CD14-positive monocyte (primary cell): ENCODE data around the gene POLG. TPM values are rescaled to one million over a fixed set of nuclear protein-coding genes. Genes with fewer than 3 reads are reported as not detected.
"Not testable (repeated sequence)": the region's sequence is repeated elsewhere in the genome, so short reads cannot be mapped to it uniquely, and the experiment has no call there.

Experiments
- DNase-seq, 3 donors: peaks; one replicate each; pipeline ENCODE4 v3.0.0-alpha.2; 2011 to 2022
- H2AFZ ChIP-seq: 2 replicates; pipeline ENCODE4 v1.6.0; 2012; ENCODE audit warnings: mild to moderate bottlenecking, low read depth, low read length, inconsistent platforms; ENCODE audit not compliant: insufficient read depth, poor library complexity, severe bottlenecking
- H3K27ac ChIP-seq, 2 donors: 1 replicate in 1 of 2; 2 replicates in 1 of 2; pipeline ENCODE4 v1.5.1; 2012 to 2013; ENCODE audit warnings: low read length in 2 of 2, control low read depth in 1 of 2, inconsistent platforms in 1 of 2, low read depth in 1 of 2, mild to moderate bottlenecking in 1 of 2
- H3K27me3 ChIP-seq, 2 donors: one replicate each; pipeline versions ENCODE4 v1.6.0 to v1.6.1; 2011 to 2013; ENCODE audit warnings: low read length in 2 of 2; ENCODE audit not compliant: control insufficient read depth in 2 of 2, insufficient read depth in 2 of 2
- H3K36me3 ChIP-seq, 2 donors: replicated peaks in 1 of 2; 1 replicate in 1 of 2; 2 replicates in 1 of 2; pipeline versions ENCODE4 v1.5.1 to v1.6.1; 2012 to 2013; ENCODE audit warnings: low read length in 2 of 2, control low read depth in 1 of 2, inconsistent platforms in 1 of 2, mild to moderate bottlenecking in 1 of 2; ENCODE audit not compliant: insufficient read depth in 2 of 2, control insufficient read depth in 1 of 2
- H3K4me1 ChIP-seq, 2 donors: 1 replicate in 1 of 2; 2 replicates in 1 of 2; pipeline versions ENCODE4 v1.5.1 to v1.6.1; 2012 to 2013; ENCODE audit warnings: low read length in 2 of 2, control low read depth in 1 of 2, inconsistent platforms in 1 of 2, mild to moderate bottlenecking in 1 of 2, moderate library complexity in 1 of 2; ENCODE audit not compliant: insufficient read depth in 2 of 2, control insufficient read depth in 1 of 2
- H3K4me2 ChIP-seq: replicated peaks from 2 replicates; pipeline ENCODE3; 2012; ENCODE audit warnings: low read length, moderate library complexity, mild to moderate bottlenecking; ENCODE audit not compliant: poor library complexity, severe bottlenecking; ENCODE audit errors: extremely low read depth
- H3K4me3 ChIP-seq, 3 experiments: fragments of 200-600 bp in 1 of 3; sonication (generic) in 1 of 3; replicated peaks in 1 of 3; 1 replicate in 2 of 3; 2 replicates in 1 of 3; pipeline ENCODE4 v1.5.1; 2011 to 2013; ENCODE audit warnings: low read length in 3 of 3, mild to moderate bottlenecking in 3 of 3, control low read depth in 2 of 3, low read depth in 2 of 3, inconsistent platforms in 1 of 3, moderate library complexity in 1 of 3
- H3K79me2 ChIP-seq: 2 replicates; pipeline ENCODE4 v1.6.0; 2012; ENCODE audit warnings: mild to moderate bottlenecking, control low read depth, inconsistent platforms, low read length, moderate library complexity; ENCODE audit not compliant: insufficient read depth
- H3K9ac ChIP-seq: 2 replicates; pipeline ENCODE4 v1.6.0; 2017; ENCODE audit warnings: low read length, mild to moderate bottlenecking; ENCODE audit not compliant: insufficient read depth, poor library complexity, severe bottlenecking
- H3K9me3 ChIP-seq, 2 donors: replicated peaks in 1 of 2; 1 replicate in 1 of 2; 2 replicates in 1 of 2; pipeline versions ENCODE4 v1.5.1 to v1.6.1; 2012 to 2013; ENCODE audit warnings: low read length in 2 of 2, control low read depth in 1 of 2; ENCODE audit not compliant: control insufficient read depth in 1 of 2, insufficient read depth in 1 of 2
- H4K20me1 ChIP-seq: 2 replicates; pipeline ENCODE4 v1.6.0; 2012; ENCODE audit warnings: mild to moderate bottlenecking, low read length, control low read depth, moderate library complexity; ENCODE audit not compliant: insufficient read depth
- H3K27ac Mint-ChIP-seq, 7 donors: one replicate each; pipeline ENCODE4 v1.8.0; 2020; ENCODE audit warnings: mild to moderate bottlenecking in 7 of 7, mixed read lengths in 7 of 7, moderate library complexity in 6 of 7, inconsistent platforms in 2 of 7
- H3K27me3 Mint-ChIP-seq, 3 donors: one replicate each; pipeline ENCODE4 v1.8.0; 2021 to 2022; ENCODE audit warnings: low read depth in 3 of 3, mild to moderate bottlenecking in 3 of 3, mixed read lengths in 3 of 3, moderate library complexity in 3 of 3, inconsistent platforms in 1 of 3
- H3K36me3 Mint-ChIP-seq, 2 donors: one replicate each; pipeline ENCODE4 v1.8.0; 2020; ENCODE audit warnings: mixed read lengths in 2 of 2, inconsistent platforms in 1 of 2, mild to moderate bottlenecking in 1 of 2
- H3K4me1 Mint-ChIP-seq: one replicate; pipeline ENCODE4 v1.8.0; 2020; ENCODE audit warnings: mild to moderate bottlenecking, mixed read lengths
- H3K4me3 Mint-ChIP-seq, 2 donors: one replicate each; pipeline ENCODE4 v1.8.0; 2020; ENCODE audit warnings: mild to moderate bottlenecking in 2 of 2, mixed read lengths in 2 of 2, moderate library complexity in 1 of 2
- H3K9me3 Mint-ChIP-seq, 7 donors: one replicate each; pipeline ENCODE4 v1.8.0; 2020 to 2022; ENCODE audit warnings: mixed read lengths in 7 of 7, mild to moderate bottlenecking in 6 of 7, moderate library complexity in 6 of 7, inconsistent platforms in 2 of 7
- WGBS: methylation state at CpG from one replicate; pipeline ENCODE4 v1.1.5; 2013; ENCODE audit warnings: missing lambda C conversion rate; ENCODE audit not compliant: insufficient coverage; 5-methylcytosine and 5-hydroxymethylcytosine counted together
- intact Hi-C, 2 donors: fragments of 100-400 bp; cut with micrococcal nuclease; formaldehyde crosslinking; loops; one replicate each; pipeline versions ENCODE4 v1.15.0 to v1.15.1; 2023
- polyA plus RNA-seq, 3 donors: library from polyadenylated mRNA; depleted of rRNA in 1 of 3; unstranded in 2 of 3; stranded (reverse) in 1 of 3; fragments of 300-500 nt in 2 of 3; fragments of >200 nt in 1 of 3; fragmentation: Illumina TruSeq in 2 of 3; gene quantifications; 1 replicate in 2 of 3; 2 replicates in 1 of 3; pipeline ENCODE4 v1.2.3, GENCODE V29; 2012 to 2021
- TF ChIP-seq, protein P1 (sequence below): fragments of 200-600 bp; IDR thresholded peaks from one replicate; pipeline ENCODE4 v1.8.0; 2022; ENCODE audit warnings: antibody characterized with exemption, mild to moderate bottlenecking

The POLG gene
- polyA plus RNA-seq, 3 donors, result 19.2 to 66.7 (median 21.6) TPM

DNA sequence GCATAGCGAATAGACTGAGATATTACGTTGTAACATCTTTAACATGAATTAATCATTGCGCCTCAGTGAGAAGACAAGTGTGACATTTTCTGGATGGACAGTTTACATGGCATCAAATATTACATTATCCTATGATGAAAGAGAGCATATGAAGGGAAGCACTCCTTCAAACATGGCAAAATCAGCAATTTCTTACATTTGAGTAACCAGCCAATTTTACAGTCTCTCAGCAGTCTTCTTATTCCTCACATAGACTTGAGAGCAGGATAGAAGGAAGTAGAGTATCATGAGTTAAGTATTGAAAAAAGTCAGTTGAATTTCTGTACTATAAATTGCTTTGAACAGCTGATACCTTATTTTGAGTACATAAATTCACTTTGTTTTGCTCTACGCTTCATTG is 52.0 kb downstream of the POLG start:
- Histone ChIP-seq H3K27me3 (no peaks in the 10 kb centered on the region), H3K9me3 (no peaks in the 10 kb centered on the region), H3K36me3 (peaks cover 42 to 90% of the 10 kb centered on the region in 2 donors), H3K4me3 (no peak overlapping the region), H2AFZ (no peak overlapping the region), H3K4me1 (no peaks in the 10 kb centered on the region), H3K4me2 (no peak overlapping the region), H4K20me1 (no peaks in the 10 kb centered on the region), H3K9ac (no peak overlapping the region), H3K27ac (no peak overlapping the region), H3K79me2 (no peaks in the 10 kb centered on the region)
- intact Hi-C loops, result no loop called here
- TF ChIP-seq, protein P1, sequence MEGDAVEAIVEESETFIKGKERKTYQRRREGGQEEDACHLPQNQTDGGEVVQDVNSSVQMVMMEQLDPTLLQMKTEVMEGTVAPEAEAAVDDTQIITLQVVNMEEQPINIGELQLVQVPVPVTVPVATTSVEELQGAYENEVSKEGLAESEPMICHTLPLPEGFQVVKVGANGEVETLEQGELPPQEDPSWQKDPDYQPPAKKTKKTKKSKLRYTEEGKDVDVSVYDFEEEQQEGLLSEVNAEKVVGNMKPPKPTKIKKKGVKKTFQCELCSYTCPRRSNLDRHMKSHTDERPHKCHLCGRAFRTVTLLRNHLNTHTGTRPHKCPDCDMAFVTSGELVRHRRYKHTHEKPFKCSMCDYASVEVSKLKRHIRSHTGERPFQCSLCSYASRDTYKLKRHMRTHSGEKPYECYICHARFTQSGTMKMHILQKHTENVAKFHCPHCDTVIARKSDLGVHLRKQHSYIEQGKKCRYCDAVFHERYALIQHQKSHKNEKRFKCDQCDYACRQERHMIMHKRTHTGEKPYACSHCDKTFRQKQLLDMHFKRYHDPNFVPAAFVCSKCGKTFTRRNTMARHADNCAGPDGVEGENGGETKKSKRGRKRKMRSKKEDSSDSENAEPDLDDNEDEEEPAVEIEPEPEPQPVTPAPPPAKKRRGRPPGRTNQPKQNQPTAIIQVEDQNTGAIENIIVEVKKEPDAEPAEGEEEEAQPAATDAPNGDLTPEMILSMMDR, result no peak
- no peak for DNase-seq
- Mint-ChIP-seq H3K36me3 (peaks cover 50 to 80% of the 10 kb centered on the region in 2 donors), H3K4me1 (no peaks in the 10 kb centered on the region), H3K27ac (no peak overlapping the region), H3K9me3 (peaks cover 0 to 5% (median 0%) of the 10 kb centered on the region in 7 donors), H3K4me3 (no peak overlapping the region), H3K27me3 (no peaks in the 10 kb centered on the region)
- WGBS, result 100% methylated on average over 1 of the region's 4 CpGs

DNA sequence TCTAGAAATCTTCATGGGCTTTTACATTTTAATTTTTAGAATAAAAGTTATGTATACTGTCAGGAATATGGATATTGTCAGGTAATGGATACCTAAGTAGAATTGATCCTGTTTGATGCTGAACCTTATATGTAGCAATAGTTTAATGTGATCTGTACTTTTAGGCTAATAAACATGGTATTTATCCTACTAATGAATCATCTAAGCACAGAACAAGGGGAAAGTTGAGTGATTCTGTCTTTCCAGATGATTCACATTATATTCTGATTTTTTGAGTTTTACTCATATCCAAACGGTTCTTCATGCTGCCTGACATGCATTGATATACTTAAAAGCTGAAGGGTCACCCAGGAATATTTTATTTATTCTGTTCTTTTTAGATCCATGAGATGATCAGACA is 56.3 kb downstream of the POLG start:
- peaks cover 40 to 78% of the 10 kb centered on the region in 2 donors for H3K36me3 Mint-ChIP-seq
- Histone ChIP-seq H3K4me3 (no peak overlapping the region), H3K79me2 (no peaks in the 10 kb centered on the region), H3K27me3 (no peaks in the 10 kb centered on the region), H3K36me3 (peaks cover 38 to 91% of the 10 kb centered on the region in 2 donors), H3K4me1 (no peaks in the 10 kb centered on the region), H3K4me2 (no peak overlapping the region), H3K9me3 (no peaks in the 10 kb centered on the region), H3K9ac (no peak overlapping the region), H2AFZ (no peak overlapping the region), H4K20me1 (no peaks in the 10 kb centered on the region), H3K27ac (no peak overlapping the region)
- no peaks in the 10 kb centered on the region for H3K27me3 Mint-ChIP-seq
- no peak for DNase-seq
- H3K4me1 Mint-ChIP-seq, result no peaks in the 10 kb centered on the region
- no peak overlapping the region for H3K4me3 Mint-ChIP-seq
- intact Hi-C loops, result no loop called here
- WGBS, result no CpG with 5 or more reads among the region's 1 CpG
- TF ChIP-seq, protein P1, result no peak
- no peaks in the 10 kb centered on the region for H3K9me3 Mint-ChIP-seq
- no peak overlapping the region for H3K27ac Mint-ChIP-seq

DNA sequence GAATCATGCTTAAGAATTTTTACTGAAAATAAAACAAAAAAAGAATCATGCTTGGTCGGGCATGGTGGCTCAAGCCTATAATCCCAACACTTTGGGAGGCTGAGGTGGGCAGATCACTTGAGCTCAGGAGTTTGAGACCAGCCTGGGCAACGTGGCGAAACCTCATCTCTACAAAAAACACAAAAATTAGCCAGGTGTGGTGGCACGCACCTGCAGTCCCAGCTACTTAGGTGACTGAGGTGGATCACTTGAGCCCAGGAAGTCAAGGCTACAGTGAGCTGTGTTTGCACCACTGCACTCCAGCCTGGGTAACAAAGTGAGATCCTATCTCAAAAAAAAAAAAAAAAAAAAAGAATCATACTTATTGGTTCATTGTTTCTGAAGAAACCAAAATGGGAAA is 57.3 kb downstream of the POLG start:
- H3K79me2 ChIP-seq, H3K4me3 ChIP-seq, H4K20me1 ChIP-seq, H3K27me3 Mint-ChIP-seq, H3K4me2 ChIP-seq, H3K4me1 ChIP-seq, H3K27me3 ChIP-seq, H3K9me3 ChIP-seq, H2AFZ ChIP-seq, H3K4me3 Mint-ChIP-seq, DNase-seq, H3K27ac Mint-ChIP-seq, intact Hi-C loops, H3K4me1 Mint-ChIP-seq, H3K27ac ChIP-seq, H3K9ac ChIP-seq, H3K9me3 Mint-ChIP-seq: not testable (repeated sequence)
- peaks cover 30 to 81% of the 10 kb centered on the region in 2 donors for H3K36me3 ChIP-seq
- WGBS, result 100% methylated on average over 2 of the region's 4 CpGs
- peaks cover 36 to 69% of the 10 kb centered on the region in 2 donors for H3K36me3 Mint-ChIP-seq
